Activated T-helper 1 cell treated with anti-CD3 and anti-CD28 coated beads, Interleukin-12 subunit alpha, Interleukin-12 subunit beta, Interleukin-2, Interleukin-4 antibody, amounts not matched to agents 30 ng/mL and 10 ng/mL and 1 ng/mL, durations not matched to agents 14 hours and 24 hours and 36 hours (primary cell): Measurements from ENCODE around the gene EEPD1. TPM values are rescaled to one million over a fixed set of nuclear protein-coding genes. Genes with fewer than 3 reads are reported as not detected.

Experiments used
- DNase-seq: peaks from one replicate; pipeline ENCODE4 v3.0.0; 2021; ENCODE audit warnings: low spot score
- H3K27ac Mint-ChIP-seq: one replicate; pipeline ENCODE4 v1.8.0; 2021; ENCODE audit warnings: mild to moderate bottlenecking, mixed read lengths
- H3K27me3 Mint-ChIP-seq: one replicate; pipeline ENCODE4 v1.8.0; 2022; ENCODE audit warnings: mild to moderate bottlenecking, moderate library complexity, mixed read lengths; ENCODE audit not compliant: insufficient read depth
- H3K36me3 Mint-ChIP-seq: one replicate; pipeline ENCODE4 v1.8.0; 2021; ENCODE audit warnings: low read depth, mixed read lengths
- H3K4me1 Mint-ChIP-seq: one replicate; pipeline ENCODE4 v1.8.0; 2021; ENCODE audit warnings: low read depth, mixed read lengths
- H3K4me3 Mint-ChIP-seq: one replicate; pipeline ENCODE4 v1.8.0; 2021; ENCODE audit warnings: mild to moderate bottlenecking, moderate library complexity, mixed read lengths
- H3K9me3 Mint-ChIP-seq: one replicate; pipeline ENCODE4 v1.8.0; 2021; ENCODE audit warnings: mixed read lengths
- intact Hi-C: fragments of 100-400 bp; cut with micrococcal nuclease; formaldehyde crosslinking; loops from one replicate; pipeline ENCODE4 v1.15.1; 2024
- total RNA-seq: library from RNA; stranded (reverse); gene quantifications from 2 replicates; pipeline ENCODE4 v1.2.3, GENCODE V29; 2022

Gene EEPD1
- total RNA-seq, 1 donor from 2014 or later: 0.91 TPM

- peaks cover 2% of the 10 kb centered on the region for H3K36me3 Mint-ChIP-seq
- H3K27me3 Mint-ChIP-seq: peaks cover 4% of the 10 kb centered on the region
- DNase-seq: no peak
- H3K4me1 Mint-ChIP-seq: no peaks in the 10 kb centered on the region
- H3K4me3 Mint-ChIP-seq: no peak overlapping the region
- no peaks in the 10 kb centered on the region for H3K9me3 Mint-ChIP-seq
- intact Hi-C loops: no loop called here
- H3K27ac Mint-ChIP-seq: no peak overlapping the region
Observed at GRCh38 chr7:36192053-36192824, 39.2 kb downstream of the EEPD1 start.

GRCh38 chr7:36192877-36193276 is 39.8 kb downstream of the EEPD1 start:
- Mint-ChIP-seq H3K27me3 (peaks cover 3% of the 10 kb centered on the region), H3K27ac (no peak overlapping the region), H3K9me3 (no peaks in the 10 kb centered on the region), H3K4me1 (no peaks in the 10 kb centered on the region), H3K36me3 (peaks cover 2% of the 10 kb centered on the region), H3K4me3 (no peak overlapping the region)
- no peak for DNase-seq
- intact Hi-C loops: no loop called here

DNA sequence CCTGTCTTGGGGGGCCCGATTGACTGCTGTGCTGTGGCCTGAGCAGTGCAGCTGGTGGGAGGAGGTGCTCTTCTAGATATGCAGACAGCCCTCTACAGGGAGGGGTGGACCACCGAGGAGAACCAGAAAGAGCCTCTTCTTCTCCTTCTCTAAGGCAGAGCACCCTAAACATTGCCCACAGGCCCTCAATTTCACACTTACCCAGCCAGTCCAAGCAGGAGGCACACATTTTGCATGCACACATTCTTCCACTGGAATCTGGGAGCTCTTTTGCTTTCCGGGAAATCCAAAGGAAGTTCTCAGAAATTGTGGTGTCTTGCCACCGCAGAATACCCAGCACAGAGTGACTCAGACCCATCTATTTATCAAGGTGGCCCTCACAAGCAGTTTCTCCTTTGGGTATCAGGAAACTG is 45.8 kb downstream of the EEPD1 start:
- Mint-ChIP-seq H3K9me3 (no peaks in the 10 kb centered on the region), H3K27ac (no peak overlapping the region), H3K4me1 (peaks cover 8% of the 10 kb centered on the region), H3K27me3 (no peaks in the 10 kb centered on the region), H3K36me3 (no peaks in the 10 kb centered on the region), H3K4me3 (no peak overlapping the region)
- intact Hi-C loops: no loop called here
- no peak for DNase-seq

DNA sequence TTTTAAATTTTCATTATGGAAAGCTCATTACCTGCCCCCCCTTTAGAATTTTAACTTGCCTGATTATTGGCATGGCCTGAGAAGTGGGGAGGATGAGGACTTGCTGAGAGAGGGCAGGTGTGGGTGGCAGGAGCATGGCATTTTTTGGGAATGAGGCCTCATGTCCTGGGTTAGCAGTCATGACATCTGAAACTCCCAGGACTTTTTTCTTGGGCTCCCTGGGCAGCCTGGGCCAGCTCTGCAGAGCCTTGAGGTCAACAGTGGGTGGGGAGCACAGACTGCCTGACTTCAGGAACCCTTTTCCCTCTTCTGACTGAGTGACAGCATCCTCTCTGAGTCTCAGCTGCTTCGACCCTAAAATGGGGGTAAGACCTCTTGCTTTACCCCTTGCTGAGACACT is 46.3 kb downstream of the EEPD1 start:
- DNase-seq: no peak
- H3K27ac Mint-ChIP-seq: no peak overlapping the region
- intact Hi-C loops: no loop called here
- H3K27me3 Mint-ChIP-seq: no peaks in the 10 kb centered on the region
- peaks cover 8% of the 10 kb centered on the region for H3K4me1 Mint-ChIP-seq
- no peaks in the 10 kb centered on the region for H3K9me3 Mint-ChIP-seq
- H3K4me3 Mint-ChIP-seq: no peak overlapping the region
- H3K36me3 Mint-ChIP-seq: no peaks in the 10 kb centered on the region

- Mint-ChIP-seq H3K9me3 (no peaks in the 10 kb centered on the region), H3K27ac (no peak overlapping the region), H3K4me3 (no peak overlapping the region), H3K27me3 (no peaks in the 10 kb centered on the region), H3K36me3 (no peaks in the 10 kb centered on the region), H3K4me1 (peaks cover 8% of the 10 kb centered on the region)
- DNase-seq: no peak
- intact Hi-C loops: no loop called here
Observed at GRCh38 chr7:36201122-36201723, 48.2 kb downstream of the EEPD1 start.

GRCh38 chr7:36202398-36202797 is 49.3 kb downstream of the EEPD1 start:
- H3K9me3 Mint-ChIP-seq: no peaks in the 10 kb centered on the region
- no peaks in the 10 kb centered on the region for H3K36me3 Mint-ChIP-seq
- H3K4me3 Mint-ChIP-seq: no peak overlapping the region
- intact Hi-C loops: no loop called here
- H3K27ac Mint-ChIP-seq: no peak overlapping the region
- peaks cover 3% of the 10 kb centered on the region for H3K27me3 Mint-ChIP-seq
- DNase-seq: no peak
- peaks cover 15% of the 10 kb centered on the region for H3K4me1 Mint-ChIP-seq

DNA sequence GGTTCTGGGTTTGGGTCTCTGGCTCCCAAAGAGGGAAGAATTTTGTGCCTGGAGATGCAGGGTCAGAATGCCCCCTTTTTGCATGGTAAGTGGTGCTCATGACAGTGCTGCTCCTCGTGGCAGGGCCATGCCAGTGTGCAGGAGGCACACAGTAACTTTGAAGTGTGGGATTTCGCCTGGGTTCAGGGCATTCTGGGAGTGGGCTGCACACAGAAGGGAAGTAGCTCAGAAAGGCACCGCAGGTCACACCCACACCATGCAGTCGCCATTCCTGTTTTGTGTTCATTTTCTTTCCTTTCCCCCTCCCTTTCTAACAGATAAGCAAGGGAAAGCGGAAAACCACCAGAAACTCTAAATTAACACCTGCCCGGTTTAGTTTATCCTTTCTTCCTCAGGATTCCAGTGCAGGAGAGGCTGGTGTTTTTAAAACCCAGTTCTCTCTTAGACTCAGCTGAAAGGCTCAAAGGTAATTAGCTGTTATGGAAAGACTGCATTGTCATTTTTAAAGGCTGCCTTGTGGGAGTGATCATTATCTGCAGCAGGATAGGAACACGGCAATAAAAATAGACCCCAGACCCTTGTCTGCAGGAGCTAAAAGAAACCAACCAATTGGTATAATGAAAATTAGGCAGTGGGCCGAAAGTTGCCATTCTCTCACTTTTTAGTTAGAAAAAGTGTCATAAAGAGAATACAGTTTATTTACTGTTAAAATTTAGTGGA is 50.2 kb downstream of the EEPD1 start:
- Mint-ChIP-seq H3K4me3 (no peak overlapping the region), H3K9me3 (no peaks in the 10 kb centered on the region), H3K27me3 (peaks cover 3% of the 10 kb centered on the region), H3K4me1 (peaks cover 23% of the 10 kb centered on the region), H3K36me3 (no peaks in the 10 kb centered on the region), H3K27ac (no peak overlapping the region)
- intact Hi-C loops: no loop called here
- DNase-seq: no peak

GRCh38 chr7:36204044-36204663 is 51.1 kb downstream of the EEPD1 start:
- peaks cover 21% of the 10 kb centered on the region for H3K4me1 Mint-ChIP-seq
- H3K4me3 Mint-ChIP-seq: no peak overlapping the region
- no peak for DNase-seq
- H3K36me3 Mint-ChIP-seq: no peaks in the 10 kb centered on the region
- intact Hi-C loops: no loop called here
- H3K9me3 Mint-ChIP-seq: no peaks in the 10 kb centered on the region
- peaks cover 3% of the 10 kb centered on the region for H3K27me3 Mint-ChIP-seq
- no peak overlapping the region for H3K27ac Mint-ChIP-seq

DNA sequence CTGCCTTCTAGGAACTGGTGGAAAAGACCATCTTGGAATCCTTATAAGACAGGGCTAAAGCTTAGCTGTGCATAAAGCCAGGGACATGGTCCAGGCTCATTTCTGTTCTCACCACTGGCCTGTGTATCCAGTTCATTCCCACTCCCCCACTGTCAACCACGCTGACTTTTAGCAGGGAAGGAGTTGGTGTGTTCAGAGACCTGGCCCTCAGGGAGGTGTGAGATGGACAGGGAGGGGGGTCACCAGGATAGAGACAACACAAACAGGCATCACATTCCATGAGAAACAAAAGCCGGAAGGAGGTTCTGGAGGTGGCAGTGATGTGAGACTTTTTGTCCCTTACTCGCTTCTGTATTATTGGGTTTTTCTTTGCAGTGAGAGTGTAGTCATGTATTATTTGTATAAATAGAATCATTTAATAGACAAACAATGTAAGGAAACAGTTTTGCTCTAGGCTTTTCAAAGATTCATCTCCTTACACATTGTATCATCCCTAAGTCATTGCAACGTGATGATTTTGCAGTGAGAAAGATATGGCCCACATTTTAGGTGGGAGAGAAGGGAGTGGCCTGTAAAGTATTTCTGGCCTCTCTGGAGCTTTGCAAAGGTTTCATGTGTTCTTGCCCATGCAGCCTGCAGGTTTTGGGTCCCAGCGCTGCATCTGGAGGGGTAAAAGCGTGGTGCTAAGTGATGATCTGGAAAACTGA is 52.0 kb downstream of the EEPD1 start:
- Mint-ChIP-seq H3K36me3 (no peaks in the 10 kb centered on the region), H3K27ac (no peak overlapping the region), H3K4me3 (no peak overlapping the region), H3K4me1 (peaks cover 19% of the 10 kb centered on the region), H3K27me3 (peaks cover 5% of the 10 kb centered on the region), H3K9me3 (no peaks in the 10 kb centered on the region)
- no peak for DNase-seq
- intact Hi-C loops: loop anchor here (5.0 kb wide), 1 partner anchor 82 kb away; no protein-coding TSS in a partner anchor

GRCh38 chr7:36205803-36206202 is 52.7 kb downstream of the EEPD1 start:
- Mint-ChIP-seq H3K9me3 (no peaks in the 10 kb centered on the region), H3K4me1 (peaks cover 19% of the 10 kb centered on the region), H3K27me3 (peaks cover 5% of the 10 kb centered on the region), H3K27ac (no peak overlapping the region), H3K36me3 (no peaks in the 10 kb centered on the region), H3K4me3 (no peak overlapping the region)
- intact Hi-C loops: loop anchor here (5.0 kb wide), 1 partner anchor 81 kb away; no protein-coding TSS in a partner anchor
- DNase-seq: no peak

DNA sequence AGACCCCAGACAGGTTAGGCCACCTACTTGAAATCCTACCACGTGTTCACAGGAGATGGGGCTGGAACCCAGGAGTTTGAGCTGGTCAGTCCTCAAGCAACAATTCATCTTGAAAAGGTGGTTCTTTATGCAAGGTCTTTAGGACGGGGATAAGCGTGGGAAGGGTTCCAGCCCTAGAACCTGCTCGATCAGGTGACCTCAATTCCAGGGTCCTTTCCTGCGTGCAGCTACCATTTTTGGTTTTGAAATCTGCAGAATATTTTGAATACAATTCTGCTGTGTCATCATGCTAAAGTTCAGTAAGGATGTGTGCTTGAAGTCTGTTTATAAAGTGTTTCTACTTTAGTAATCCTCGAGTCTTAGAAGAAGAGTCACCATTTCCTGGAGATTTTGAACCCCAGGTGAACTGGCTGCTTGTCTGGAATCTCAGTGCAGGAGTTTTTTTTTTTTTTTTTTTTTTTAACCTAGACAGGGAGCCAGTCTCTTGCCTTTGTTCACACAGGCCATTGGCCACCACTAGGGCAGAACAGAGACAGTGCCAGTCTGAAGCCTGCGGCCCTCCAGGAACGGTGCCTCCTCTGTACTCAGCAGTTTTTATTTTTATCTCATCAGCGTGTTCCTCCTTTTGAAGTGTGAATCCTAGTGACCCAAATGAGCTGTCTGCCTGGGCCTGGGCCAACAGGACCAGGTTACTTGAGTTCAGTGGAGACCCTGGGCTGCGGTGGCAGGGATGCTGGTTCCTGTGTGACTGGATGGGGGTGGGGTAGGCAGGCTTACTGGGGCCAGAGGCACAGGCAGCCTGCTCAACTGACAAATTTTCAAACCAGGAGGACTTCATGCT is 54.6 kb downstream of the EEPD1 start:
- H3K9me3 Mint-ChIP-seq: no peaks in the 10 kb centered on the region
- H3K4me3 Mint-ChIP-seq: no peak overlapping the region
- peak overlapping the region; percentile 7 for H3K27ac Mint-ChIP-seq
- peaks cover 5% of the 10 kb centered on the region for H3K27me3 Mint-ChIP-seq
- H3K4me1 Mint-ChIP-seq: peaks cover 19% of the 10 kb centered on the region
- intact Hi-C loops: loop anchor here (5.0 kb wide), 1 partner anchor 80 kb away; no protein-coding TSS in a partner anchor
- H3K36me3 Mint-ChIP-seq: no peaks in the 10 kb centered on the region
- no peak for DNase-seq

- intact Hi-C loops: loop anchor here (5.0 kb wide), 1 partner anchor 79 kb away; no protein-coding TSS in a partner anchor
- H3K4me1 Mint-ChIP-seq: peaks cover 19% of the 10 kb centered on the region
- DNase-seq: no peak
- H3K4me3 Mint-ChIP-seq: no peak overlapping the region
- H3K27ac Mint-ChIP-seq: peak overlapping the region; percentile 63
- H3K36me3 Mint-ChIP-seq: no peaks in the 10 kb centered on the region
- no peaks in the 10 kb centered on the region for H3K9me3 Mint-ChIP-seq
- peaks cover 5% of the 10 kb centered on the region for H3K27me3 Mint-ChIP-seq
Observed at GRCh38 chr7:36208426-36208825, 55.4 kb downstream of the EEPD1 start.
